G401.6 (cell line): ENCODE results near the gene PCDHB14.
"Not testable (repeated sequence)": the region's sequence is repeated elsewhere in the genome, so short reads cannot be mapped to it uniquely, and the experiment has no call there.

Experiments used
- FAIRE-seq: peaks from 2 replicates; lab custom pipeline; 2012; peaks lifted over from hg19 to GRCh38; lab: Jason Lieb, UNC

The PCDHB14 gene

DNA sequence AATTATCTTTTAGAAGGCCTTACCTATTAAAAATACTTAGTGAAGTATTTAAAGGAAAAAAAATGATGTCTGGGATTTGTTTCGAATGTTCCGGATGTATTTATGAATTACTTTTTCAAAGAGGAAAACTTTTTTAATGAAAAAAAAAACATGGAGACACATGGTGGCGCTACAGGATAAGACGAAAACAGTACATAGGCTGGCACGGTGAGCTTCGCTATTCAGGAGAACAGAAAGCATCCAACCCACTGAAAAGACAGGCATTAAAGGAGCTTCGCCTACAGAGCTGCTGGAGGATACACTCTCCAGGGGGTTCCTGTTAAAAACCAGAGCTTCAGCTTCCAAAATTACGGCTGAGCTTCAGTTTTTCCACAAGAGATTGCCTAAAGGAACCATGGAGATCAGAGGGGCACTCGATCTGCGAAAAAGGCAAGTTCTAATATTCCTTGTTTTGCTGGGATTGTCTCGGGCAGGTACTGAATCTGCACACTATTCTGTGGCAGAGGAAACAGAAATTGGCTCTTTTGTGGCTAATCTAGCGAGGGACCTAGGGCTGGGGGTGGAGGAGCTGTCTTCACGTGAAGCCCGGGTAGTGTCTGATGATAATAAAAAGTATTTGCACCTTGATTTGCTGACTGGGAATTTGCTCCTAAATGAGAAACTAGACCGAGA, at the start of gene PCDHB14:
Gene PCDHB14, plus strand, starts transcription at position 232 of the 672 bp plus-strand sequence. Its CDS starts 163 bp downstream, at position 395.
- peak; percentile 94 for FAIRE-seq

GRCh38 chr5:141174291-141175104, 48.6 kb upstream of the PCDHB14 start:
- not testable (repeated sequence) for FAIRE-seq

DNA sequence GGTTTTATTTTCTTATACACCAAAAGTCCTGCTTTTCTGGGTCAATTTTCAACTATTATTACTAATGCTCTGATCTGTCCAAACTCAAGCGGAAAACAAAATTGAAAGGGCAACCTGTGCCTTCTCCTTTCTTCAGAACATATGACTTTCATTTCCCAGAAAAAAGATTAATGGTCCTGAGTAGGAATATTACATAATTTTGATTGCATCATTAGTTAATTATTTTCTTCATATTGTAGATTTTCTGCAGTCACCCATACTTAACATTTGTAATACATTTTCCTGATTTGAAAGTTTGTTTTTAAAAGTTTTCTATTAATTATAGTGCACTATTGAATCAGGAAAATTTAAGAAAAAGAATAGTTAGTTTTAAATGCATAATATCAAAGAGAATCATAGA, 47.2 kb upstream of the PCDHB14 start:
- no peak for FAIRE-seq

DNA sequence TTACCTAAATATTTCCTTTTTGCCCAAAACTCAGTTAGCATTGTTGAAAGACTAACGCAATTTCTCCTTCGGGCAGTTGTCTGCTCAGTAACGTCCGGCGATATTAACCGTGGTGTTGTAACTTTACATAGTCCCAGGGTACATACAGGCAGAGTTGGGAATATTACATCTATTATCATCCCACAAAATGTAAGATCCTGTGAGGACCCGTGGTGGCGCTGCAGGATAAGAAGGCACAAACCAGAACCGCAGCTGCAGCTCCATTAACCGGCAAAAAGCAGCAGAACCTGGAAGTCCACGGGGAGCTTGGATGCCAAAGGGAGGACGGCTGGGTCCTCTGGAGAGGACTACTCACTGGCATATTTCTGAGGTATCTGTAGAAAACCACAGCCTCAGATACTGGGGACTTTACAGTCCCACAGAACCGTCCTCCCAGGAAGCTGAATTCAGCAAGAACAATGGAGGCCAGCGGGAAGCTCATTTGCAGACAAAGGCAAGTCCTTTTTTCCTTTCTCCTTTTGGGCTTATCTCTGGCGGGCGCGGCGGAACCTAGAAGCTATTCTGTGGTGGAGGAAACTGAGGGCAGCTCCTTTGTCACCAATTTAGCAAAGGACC, 45.5 kb upstream of the PCDHB14 start, which contains the start of gene PCDHB8:
Gene PCDHB8, plus strand, starts transcription at position 214 of the 615 bp plus-strand sequence. Its CDS starts 245 bp downstream, at position 459.
- not testable (repeated sequence) for FAIRE-seq

- FAIRE-seq, result not testable (repeated sequence)
These were observed 43.8 kb upstream of the PCDHB14 start for GRCh38 chr5:141179371-141179770.

GRCh38 chr5:141179876-141180275, 43.3 kb upstream of the PCDHB14 start:
- FAIRE-seq, result not testable (repeated sequence)

DNA sequence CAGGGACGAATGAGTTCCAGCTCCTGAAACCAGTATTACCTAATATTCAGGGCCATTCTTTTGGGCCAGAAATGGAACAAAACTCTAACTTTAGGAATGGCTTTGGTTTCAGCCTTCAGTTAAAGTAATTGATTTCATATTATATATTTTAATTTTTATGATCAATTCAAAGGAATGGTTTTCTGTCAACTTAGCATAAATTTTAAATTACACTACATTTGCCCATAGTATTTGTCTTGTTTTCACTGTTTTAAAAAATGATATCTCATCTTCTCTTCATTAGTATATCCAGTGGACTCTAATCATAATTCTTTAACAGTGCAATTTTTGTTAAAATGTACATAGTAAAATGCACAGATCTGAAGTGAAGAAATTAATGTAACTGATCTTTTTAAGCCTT, 42.8 kb upstream of the PCDHB14 start:
- FAIRE-seq, result no peak

- FAIRE-seq, result no peak
These were observed 40.9 kb upstream of the PCDHB14 start, which contains the start of gene PCDHB16 for GRCh38 chr5:141182248-141182647. Gene PCDHB16, plus strand, starts transcription at chr5:141182387. Its CDS starts 173 bp downstream, at chr5:141182560.

GRCh38 chr5:141184117-141184855, 38.9 kb upstream of the PCDHB14 start:
- not testable (repeated sequence) for FAIRE-seq

DNA sequence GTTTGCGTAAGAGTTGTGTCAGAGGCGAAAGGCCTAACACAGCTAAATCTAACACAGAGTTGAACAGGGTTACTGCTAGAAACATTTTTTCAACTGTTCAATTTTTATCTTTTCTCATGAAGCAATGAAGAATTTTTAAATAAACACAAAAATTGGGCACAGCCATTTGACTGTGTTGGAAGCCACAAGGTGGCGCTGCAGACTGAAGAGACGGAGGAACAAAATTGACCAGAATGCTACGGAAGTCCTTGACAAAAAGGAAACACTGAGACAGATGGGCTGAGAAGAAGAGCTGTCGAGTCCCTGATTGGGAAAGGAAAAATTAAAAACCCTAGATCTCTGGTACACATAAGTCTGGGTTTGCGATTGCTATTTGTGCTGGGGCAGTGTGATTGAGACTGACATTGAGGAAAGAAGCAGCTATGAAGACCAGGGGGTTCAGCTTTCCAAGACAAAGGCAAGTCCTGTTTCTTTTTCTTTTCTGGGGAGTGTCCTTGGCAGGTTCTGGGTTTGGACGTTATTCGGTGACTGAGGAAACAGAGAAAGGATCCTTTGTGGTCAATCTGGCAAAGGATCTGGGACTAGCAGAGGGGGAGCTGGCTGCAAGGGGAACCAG, 36.1 kb upstream of the PCDHB14 start, which contains the start of gene PCDHB9:
Gene PCDHB9, plus strand, starts transcription at position 265 of the 616 bp plus-strand sequence. Its CDS starts 158 bp downstream, at position 423.
- peak; percentile 90 for FAIRE-seq

- not testable (repeated sequence) for FAIRE-seq
These were observed 34.5 kb upstream of the PCDHB14 start for GRCh38 chr5:141188682-141189081.

- not testable (repeated sequence) for FAIRE-seq
These were observed 34.0 kb upstream of the PCDHB14 start for GRCh38 chr5:141189131-141189530.

- peak; percentile 61 for FAIRE-seq
These were observed 30.9 kb upstream of the PCDHB14 start, which contains the start of gene PCDHB10 for GRCh38 chr5:141192110-141192725. Gene PCDHB10, plus strand, starts transcription at chr5:141192353. Its CDS starts 200 bp downstream, at chr5:141192553.

DNA sequence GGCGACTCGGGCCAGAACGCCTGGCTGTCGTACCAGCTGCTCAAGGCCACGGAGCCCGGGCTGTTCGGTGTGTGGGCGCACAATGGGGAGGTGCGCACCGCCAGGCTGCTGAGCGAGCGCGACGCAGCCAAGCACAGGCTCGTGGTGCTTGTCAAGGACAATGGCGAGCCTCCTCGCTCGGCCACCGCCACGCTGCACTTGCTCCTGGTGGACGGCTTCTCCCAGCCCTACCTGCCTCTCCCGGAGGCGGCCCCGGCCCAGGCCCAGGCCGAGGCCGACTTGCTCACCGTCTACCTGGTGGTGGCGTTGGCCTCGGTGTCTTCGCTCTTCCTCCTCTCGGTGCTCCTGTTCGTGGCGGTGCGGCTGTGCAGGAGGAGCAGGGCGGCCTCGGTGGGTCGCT, 28.8 kb upstream of the PCDHB14 start:
- not testable (repeated sequence) for FAIRE-seq

DNA sequence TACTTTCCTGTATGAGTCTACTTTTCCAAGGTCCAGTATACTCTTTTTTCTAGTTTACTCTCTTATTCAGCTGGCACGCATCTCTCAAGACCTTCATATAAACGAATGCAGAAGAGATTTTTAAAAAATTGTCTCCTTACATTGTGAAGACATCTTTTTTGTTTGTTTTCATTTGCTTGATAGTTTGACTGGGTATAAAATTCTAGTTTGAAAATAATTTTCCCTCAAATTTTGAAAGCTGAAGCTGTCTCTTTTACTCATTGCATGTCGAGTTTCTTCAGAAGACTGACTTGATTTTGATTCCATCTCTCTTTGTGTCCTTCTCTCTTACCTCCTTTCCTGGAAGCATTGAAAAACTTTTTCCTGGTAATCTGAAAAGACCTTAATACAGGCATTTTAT, 26.8 kb upstream of the PCDHB14 start:
- FAIRE-seq, result no peak

- FAIRE-seq, result peak; percentile 63
These were observed 23.5 kb upstream of the PCDHB14 start, which contains the start of gene PCDHB11 for GRCh38 chr5:141199359-141200235. Gene PCDHB11, plus strand, starts transcription at chr5:141199627. Its CDS starts 148 bp downstream, at chr5:141199775.

GRCh38 chr5:141201126-141201525, 22.0 kb upstream of the PCDHB14 start:
- not testable (repeated sequence) for FAIRE-seq

DNA sequence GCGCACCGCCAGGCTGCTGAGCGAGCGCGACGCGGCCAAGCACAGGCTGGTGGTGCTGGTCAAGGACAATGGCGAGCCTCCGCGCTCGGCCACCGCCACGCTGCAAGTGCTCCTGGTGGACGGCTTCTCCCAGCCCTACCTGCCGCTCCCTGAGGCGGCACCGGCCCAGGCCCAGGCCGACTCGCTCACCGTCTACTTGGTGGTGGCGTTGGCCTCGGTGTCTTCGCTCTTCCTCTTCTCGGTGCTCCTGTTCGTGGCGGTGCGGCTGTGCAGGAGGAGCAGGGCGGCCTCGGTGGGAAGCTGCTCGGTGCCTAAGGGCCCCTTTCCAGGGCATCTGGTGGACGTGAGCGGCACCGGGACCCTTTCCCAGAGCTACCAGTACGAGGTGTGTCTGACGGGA, 21.5 kb upstream of the PCDHB14 start:
- FAIRE-seq, result not testable (repeated sequence)

DNA sequence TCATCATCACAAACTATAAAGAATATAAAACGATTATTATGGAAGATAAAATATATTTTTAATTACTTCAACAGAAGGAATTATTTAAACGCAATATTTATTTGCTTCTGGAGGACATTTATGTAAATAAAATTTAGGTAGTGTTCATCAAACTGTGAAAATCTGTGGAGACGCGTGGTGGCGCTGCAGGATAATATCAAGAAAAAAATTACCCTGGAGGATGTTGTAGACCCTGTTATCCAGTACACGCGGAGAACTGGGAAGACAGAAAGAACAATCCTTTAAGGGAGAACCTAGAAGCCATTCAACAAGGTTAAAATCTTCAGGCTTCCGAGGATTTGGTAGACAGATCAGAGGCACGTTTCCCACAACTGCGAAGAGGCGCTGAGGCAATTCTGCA, 14.7 kb upstream of the PCDHB14 start, which contains the start of gene PCDHB12:
Gene PCDHB12, plus strand, starts transcription at position 242 of the 400 bp plus-strand sequence. CDS start 189 bp downstream, outside the sequence.
- FAIRE-seq, result no peak
